Hepatocyte (in vitro differentiated cells): ENCODE data around the gene CDO1. TPM values are rescaled to one million over a fixed set of nuclear protein-coding genes. Genes with fewer than 3 reads are reported as not detected.

ENCODE experiments used
- DNase-seq: peaks from one replicate; pipeline ENCODE4 v3.0.0-alpha.2; 2016; ENCODE audit warnings: low spot score
- H2AFZ ChIP-seq: fragments of 200-600 bp; sonication (generic); 2 replicates; pipeline ENCODE4 v1.6.0; 2016; ENCODE audit warnings: antibody characterized with exemption, mild to moderate bottlenecking
- H3K27ac ChIP-seq: fragments of 200-600 bp; sonication (generic); 2 replicates; pipeline ENCODE4 v1.5.1; 2016; ENCODE audit warnings: mild to moderate bottlenecking
- H3K27me3 ChIP-seq: fragments of 200-600 bp; sonication (generic); 2 replicates; pipeline ENCODE4 v1.6.1; 2016
- H3K36me3 ChIP-seq: fragments of 200-600 bp; sonication (generic); replicated peaks from 2 replicates; pipeline ENCODE4 v1.5.1; 2016; ENCODE audit warnings: low read depth; ENCODE audit not compliant: insufficient read depth
- H3K4me1 ChIP-seq: fragments of 200-600 bp; sonication (generic); 2 replicates; pipeline ENCODE4 v1.5.1; 2016; ENCODE audit warnings: mild to moderate bottlenecking, moderate library complexity; ENCODE audit not compliant: insufficient read depth
- H3K4me2 ChIP-seq: fragments of 200-600 bp; sonication (generic); 2 replicates; pipeline ENCODE4 v1.6.0; 2016
- H3K4me3 ChIP-seq: fragments of 200-600 bp; sonication (generic); 2 replicates; pipeline ENCODE4 v1.5.1; 2016; ENCODE audit warnings: mild to moderate bottlenecking
- H3K79me2 ChIP-seq: fragments of 200-600 bp; sonication (generic); 2 replicates; pipeline ENCODE4 v1.6.0; 2017; ENCODE audit warnings: mild to moderate bottlenecking
- H3K9me2 ChIP-seq: fragments of 200-600 bp; sonication (generic); replicated peaks from 2 replicates; pipeline ENCODE4 v1.6.0; 2017; ENCODE audit warnings: mild to moderate bottlenecking; ENCODE audit not compliant: insufficient read depth
- H3K9me3 ChIP-seq: fragments of 200-600 bp; sonication (generic); 2 replicates; pipeline ENCODE4 v1.5.1; 2016; ENCODE audit warnings: low read depth, mild to moderate bottlenecking
- H4K20me1 ChIP-seq: fragments of 200-600 bp; sonication (generic); 2 replicates; pipeline ENCODE4 v1.6.0; 2016; ENCODE audit warnings: mild to moderate bottlenecking; ENCODE audit not compliant: insufficient read depth, poor library complexity, severe bottlenecking
- CTCF ChIP-seq: fragments of 200-600 bp; sonication (generic); IDR thresholded peaks from 2 replicates; pipeline ENCODE4 v1.5.1; 2016; ENCODE audit warnings: antibody characterized with exemption, mild to moderate bottlenecking; ENCODE audit not compliant: poor library complexity
- EZH2 ChIP-seq: fragments of 200-600 bp; sonication (generic); IDR thresholded peaks from 2 replicates; pipeline ENCODE4 v1.6.1; 2016; ENCODE audit warnings: antibody characterized with exemption, mild to moderate bottlenecking, borderline replicate concordance
- EZH2phosphoT487 ChIP-seq: fragments of 200-600 bp; sonication (generic); IDR thresholded peaks from one replicate; pipeline ENCODE4 v1.6.1; 2018; ENCODE audit warnings: antibody characterized with exemption, mild to moderate bottlenecking, low read depth, moderate library complexity; ENCODE audit not compliant: unreplicated experiment, severe bottlenecking
- WGBS: methylation state at CpG from one replicate; pipeline ENCODE4 v1.1.6; 2016; ENCODE audit warnings: low lambda C conversion rate; ENCODE audit errors: missing lambda C conversion rate; 5-methylcytosine and 5-hydroxymethylcytosine counted together
- polyA plus RNA-seq: library from polyadenylated mRNA; unstranded; fragments of >200 nt; fragmentation: Nextera tagmentation; extraction: Ambion mirVana; gene quantifications from 2 replicates; pipeline ENCODE4 v1.2.1, GENCODE V29; 2016
- total RNA-seq: library from RNA; depleted of rRNA; stranded (reverse); fragments of >200 nt; gene quantifications from 2 replicates; pipeline ENCODE4 v1.2.3, GENCODE V29; 2014

The CDO1 gene
- total and polyA plus RNA-seq, 2 experiments from 2014 or later, result 17.5 to 29.8 TPM

GRCh38 chr5:115785381-115786065 lies 30.9 kb downstream of the CDO1 start:
- TF ChIP-seq CTCF, result no peak
- TF ChIP-seq EZH2, result no peak
- no peak for TF ChIP-seq EZH2phosphoT487
- Histone ChIP-seq H3K9me3 (no peaks in the 10 kb centered on the region), H3K4me1 (no peaks in the 10 kb centered on the region), H3K79me2 (no peaks in the 10 kb centered on the region), H3K9me2 (no peaks in the 10 kb centered on the region), H2AFZ (no peak overlapping the region), H3K4me3 (no peak overlapping the region), H3K4me2 (no peak overlapping the region), H3K27ac (no peak overlapping the region), H4K20me1 (no peaks in the 10 kb centered on the region), H3K36me3 (no peaks in the 10 kb centered on the region), H3K27me3 (no peaks in the 10 kb centered on the region)
- WGBS, result 44% methylated on average over 6 of the region's 6 CpGs
- DNase-seq, result no peak

GRCh38 chr5:115778417-115778816 lies 38.0 kb downstream of the CDO1 start:
- H3K4me3 ChIP-seq, result no peak overlapping the region
- no peak overlapping the region for H3K27ac ChIP-seq
- H3K4me2 ChIP-seq, result no peak overlapping the region
- no peak for DNase-seq
- 26% methylated on average over 1 of the region's 1 CpG for WGBS
- no peaks in the 10 kb centered on the region for H3K9me3 ChIP-seq
- no peaks in the 10 kb centered on the region for H3K4me1 ChIP-seq
- no peaks in the 10 kb centered on the region for H3K27me3 ChIP-seq
- TF ChIP-seq EZH2 (no peak), CTCF (no peak)
- no peaks in the 10 kb centered on the region for H4K20me1 ChIP-seq
- H3K36me3 ChIP-seq, result no peaks in the 10 kb centered on the region
- no peaks in the 10 kb centered on the region for H3K9me2 ChIP-seq
- H2AFZ ChIP-seq, result no peak overlapping the region
- no peaks in the 10 kb centered on the region for H3K79me2 ChIP-seq

GRCh38 chr5:115776989-115777388 lies 39.5 kb downstream of the CDO1 start:
- DNase-seq, result no peak
- Histone ChIP-seq H3K4me1 (no peaks in the 10 kb centered on the region), H3K4me3 (no peak overlapping the region), H3K9me3 (no peaks in the 10 kb centered on the region), H3K4me2 (no peak overlapping the region), H2AFZ (no peak overlapping the region), H3K79me2 (no peaks in the 10 kb centered on the region), H3K9me2 (no peaks in the 10 kb centered on the region), H3K36me3 (no peaks in the 10 kb centered on the region), H4K20me1 (no peaks in the 10 kb centered on the region), H3K27me3 (no peaks in the 10 kb centered on the region), H3K27ac (no peak overlapping the region)
- WGBS, result 95% methylated on average over 3 of the region's 3 CpGs
- TF ChIP-seq CTCF (no peak), EZH2 (no peak), EZH2phosphoT487 (no peak)
